OCI-LY1 (cell line): ENCODE measurements around the gene MTARC1.

Experiments
- H2AFZ ChIP-seq: fragments of 200-600 bp; sonication (generic), shearing (Covaris generic); 2 replicates; pipeline ENCODE4 v1.6.0; 2014; ENCODE audit warnings: antibody characterized with exemption, mild to moderate bottlenecking, low read length
- H3F3A ChIP-seq: fragments of 200-600 bp; sonication (generic), shearing (Covaris generic); 2 replicates; pipeline ENCODE4 v1.6.0; 2014; ENCODE audit warnings: mild to moderate bottlenecking, antibody characterized with exemption, low read length, moderate library complexity; ENCODE audit not compliant: insufficient read depth
- H3K27ac ChIP-seq: fragments of 200-600 bp; sonication (generic); 2 replicates; pipeline ENCODE4 v1.5.1; 2014; ENCODE audit warnings: low read length, mixed run types, mild to moderate bottlenecking, low read depth; ENCODE audit not compliant: poor library complexity, severe bottlenecking
- H3K27me3 ChIP-seq: fragments of 200-600 bp; sonication (generic); 2 replicates; pipeline ENCODE4 v1.6.0; 2014; ENCODE audit warnings: antibody characterized with exemption, mild to moderate bottlenecking, low read length, moderate library complexity; ENCODE audit not compliant: insufficient read depth
- H3K36me3 ChIP-seq: fragments of 200-600 bp; sonication (generic); 2 replicates; pipeline ENCODE4 v1.6.1; 2014; ENCODE audit warnings: mild to moderate bottlenecking, antibody characterized with exemption, low read length, moderate library complexity, mixed read lengths; ENCODE audit not compliant: insufficient read depth
- H3K4me1 ChIP-seq: fragments of 200-600 bp; sonication (generic); 2 replicates; pipeline ENCODE4 v1.5.1; 2014; ENCODE audit warnings: mild to moderate bottlenecking, low read length, moderate library complexity; ENCODE audit not compliant: insufficient read depth, severe bottlenecking
- H3K4me2 ChIP-seq: fragments of 200-600 bp; sonication (generic), shearing (Covaris generic); 2 replicates; pipeline ENCODE4 v1.6.1; 2014; ENCODE audit warnings: low read length
- H3K4me3 ChIP-seq: fragments of 200-600 bp; sonication (generic); 2 replicates; pipeline ENCODE4 v1.5.1; 2014; ENCODE audit warnings: low read length, low read depth, mild to moderate bottlenecking, mixed read lengths; ENCODE audit not compliant: poor library complexity, severe bottlenecking
- H3K79me2 ChIP-seq: fragments of 200-600 bp; shearing (Covaris generic); 2 replicates; pipeline ENCODE4 v1.6.1; 2016; ENCODE audit warnings: mixed run types, low read length, mixed read lengths; ENCODE audit not compliant: insufficient read depth
- H3K9ac ChIP-seq: fragments of 200-600 bp; sonication (generic), shearing (Covaris generic); 2 replicates; pipeline ENCODE4 v1.6.1; 2014; ENCODE audit warnings: mild to moderate bottlenecking, low read length, mixed read lengths
- H3K9me2 ChIP-seq: fragments of 200-600 bp; sonication (generic), shearing (Covaris generic); 2 replicates; pipeline ENCODE4 v1.6.1; 2014; ENCODE audit warnings: low read depth, mild to moderate bottlenecking, low read length, mixed read lengths
- H3K9me3 ChIP-seq: fragments of 200-600 bp; shearing (Covaris generic); 2 replicates; pipeline ENCODE4 v1.6.1; 2014; ENCODE audit warnings: low read length, mixed read lengths
- H4K20me1 ChIP-seq: fragments of 200-600 bp; sonication (generic), shearing (Covaris generic); 2 replicates; pipeline ENCODE4 v1.6.0; 2016; ENCODE audit warnings: mild to moderate bottlenecking, low read length; ENCODE audit not compliant: insufficient read depth
- CTCF ChIP-seq: fragments of 200-600 bp; sonication (generic), shearing (Covaris generic); IDR thresholded peaks from 2 replicates; pipeline ENCODE4 v1.5.1; 2017; ENCODE audit warnings: mild to moderate bottlenecking, antibody characterized with exemption, low read length, moderate library complexity, mixed read lengths
- EZH2 ChIP-seq: fragments of 200-600 bp; sonication (generic), shearing (Covaris generic); IDR thresholded peaks from 2 replicates; pipeline ENCODE4 v1.8.0; 2017; ENCODE audit warnings: borderline replicate concordance, mixed run types, mild to moderate bottlenecking, antibody characterized with exemption, low read length, moderate library complexity, mixed read lengths

MTARC1 gene

GRCh38 chr1:220742520-220742919, 44.2 kb upstream of the MTARC1 start:
- Histone ChIP-seq H3K79me2 (no peaks in the 10 kb centered on the region), H3K9ac (no peak overlapping the region), H3K27ac (no peak overlapping the region), H3K4me3 (no peak overlapping the region), H3K36me3 (no peaks in the 10 kb centered on the region), H3K4me2 (no peak overlapping the region), H4K20me1 (no peaks in the 10 kb centered on the region), H3F3A (no peaks in the 10 kb centered on the region), H2AFZ (no peak overlapping the region), H3K27me3 (no peaks in the 10 kb centered on the region), H3K9me3 (no peaks in the 10 kb centered on the region), H3K9me2 (no peaks in the 10 kb centered on the region), H3K4me1 (no peaks in the 10 kb centered on the region)
- no peak for TF ChIP-seq EZH2
- no peak for TF ChIP-seq CTCF

- no peaks in the 10 kb centered on the region for H3F3A ChIP-seq
- H3K9me3 ChIP-seq, result no peaks in the 10 kb centered on the region
- H3K9me2 ChIP-seq, result no peaks in the 10 kb centered on the region
- no peaks in the 10 kb centered on the region for H3K36me3 ChIP-seq
- TF ChIP-seq EZH2 (no peak), CTCF (no peak)
- H3K9ac ChIP-seq, result no peak overlapping the region
- H4K20me1 ChIP-seq, result no peaks in the 10 kb centered on the region
- H3K27me3 ChIP-seq, result no peaks in the 10 kb centered on the region
- no peak overlapping the region for H3K4me3 ChIP-seq
- H3K4me1 ChIP-seq, result no peaks in the 10 kb centered on the region
- H2AFZ ChIP-seq, result no peak overlapping the region
- H3K4me2 ChIP-seq, result no peak overlapping the region
- H3K79me2 ChIP-seq, result no peaks in the 10 kb centered on the region
- H3K27ac ChIP-seq, result no peak overlapping the region
Measured at GRCh38 chr1:220746851-220747250, 39.9 kb upstream of the MTARC1 start.

GRCh38 chr1:220747437-220748088, 39.1 kb upstream of the MTARC1 start:
- H3K4me2 ChIP-seq, result no peak overlapping the region
- no peaks in the 10 kb centered on the region for H3K27me3 ChIP-seq
- H3K4me1 ChIP-seq, result no peaks in the 10 kb centered on the region
- no peak for TF ChIP-seq CTCF
- no peak for TF ChIP-seq EZH2
- no peaks in the 10 kb centered on the region for H3K36me3 ChIP-seq
- H3K9me2 ChIP-seq, result no peaks in the 10 kb centered on the region
- no peak overlapping the region for H3K9ac ChIP-seq
- no peaks in the 10 kb centered on the region for H4K20me1 ChIP-seq
- no peaks in the 10 kb centered on the region for H3F3A ChIP-seq
- no peak overlapping the region for H3K27ac ChIP-seq
- no peak overlapping the region for H2AFZ ChIP-seq
- H3K9me3 ChIP-seq, result no peaks in the 10 kb centered on the region
- no peak overlapping the region for H3K4me3 ChIP-seq
- H3K79me2 ChIP-seq, result no peaks in the 10 kb centered on the region
